A549 (cell line): ENCODE data around the gene DAZAP1.

Source experiments
- CHD2 ChIP-seq: fragments of 150-350 bp; IDR thresholded peaks from 2 replicates; pipeline ENCODE4 v1.6.1; 2014; ENCODE audit warnings: low read length; ENCODE audit not compliant: partially characterized antibody
- EHMT2 ChIP-seq: fragments of 200-600 bp; sonication (generic); IDR thresholded peaks from 2 replicates; pipeline ENCODE4 v1.6.1; 2016; ENCODE audit warnings: antibody characterized with exemption, low read depth, mild to moderate bottlenecking, moderate library complexity
- JUN ChIP-seq, 2 experiments: fragments of >200 bp; sonication (Bioruptor Twin); formaldehyde crosslinking; IDR thresholded peaks; 2 replicates in 1 of 2; 3 replicates in 1 of 2; pipeline ENCODE4 v1.6.1; 2016 to 2017
- MAFK ChIP-seq: fragments of 450-650 bp; IDR thresholded peaks from 2 replicates; pipeline ENCODE4 v1.6.1; 2014; ENCODE audit not compliant: partially characterized antibody
- NFE2L2 ChIP-seq: fragments of 150-350 bp; conservative IDR thresholded peaks from 2 replicates; pipeline ENCODE4 v1.6.1; 2014; ENCODE audit warnings: low read length
- POLR2A ChIP-seq: IDR thresholded peaks from 2 replicates; pipeline ENCODE4 v1.6.1; 2012; ENCODE audit warnings: mild to moderate bottlenecking, low read length
- RAD21 ChIP-seq, 2 experiments: fragments of >200 bp in 1 of 2; sonication (Bioruptor Twin) in 1 of 2; formaldehyde crosslinking in 1 of 2; IDR thresholded peaks in 1 of 2; conservative IDR thresholded peaks in 1 of 2; 2 replicates in 1 of 2; 3 replicates in 1 of 2; pipeline ENCODE4 v1.6.1; 2012 to 2018; ENCODE audit warnings: inconsistent platforms in 1 of 2
- SMC3 ChIP-seq: fragments of >200 bp; sonication (Bioruptor Twin); formaldehyde crosslinking; IDR thresholded peaks from 3 replicates; pipeline ENCODE4 v1.6.1; 2018; ENCODE audit warnings: inconsistent platforms
- USF2 ChIP-seq: fragments of 450-650 bp; IDR thresholded peaks from 2 replicates; pipeline ENCODE4 v1.6.1; 2014; ENCODE audit warnings: antibody characterized with exemption
- TF ChIP-seq, protein P1 (sequence below): fragments of >200 bp; sonication (Bioruptor Twin); formaldehyde crosslinking; IDR thresholded peaks from 3 replicates; pipeline ENCODE4 v1.5.1; 2016
- TF ChIP-seq, protein P2 (sequence below): IDR thresholded peaks from 2 replicates; pipeline ENCODE4 v1.6.1; 2012

DNA sequence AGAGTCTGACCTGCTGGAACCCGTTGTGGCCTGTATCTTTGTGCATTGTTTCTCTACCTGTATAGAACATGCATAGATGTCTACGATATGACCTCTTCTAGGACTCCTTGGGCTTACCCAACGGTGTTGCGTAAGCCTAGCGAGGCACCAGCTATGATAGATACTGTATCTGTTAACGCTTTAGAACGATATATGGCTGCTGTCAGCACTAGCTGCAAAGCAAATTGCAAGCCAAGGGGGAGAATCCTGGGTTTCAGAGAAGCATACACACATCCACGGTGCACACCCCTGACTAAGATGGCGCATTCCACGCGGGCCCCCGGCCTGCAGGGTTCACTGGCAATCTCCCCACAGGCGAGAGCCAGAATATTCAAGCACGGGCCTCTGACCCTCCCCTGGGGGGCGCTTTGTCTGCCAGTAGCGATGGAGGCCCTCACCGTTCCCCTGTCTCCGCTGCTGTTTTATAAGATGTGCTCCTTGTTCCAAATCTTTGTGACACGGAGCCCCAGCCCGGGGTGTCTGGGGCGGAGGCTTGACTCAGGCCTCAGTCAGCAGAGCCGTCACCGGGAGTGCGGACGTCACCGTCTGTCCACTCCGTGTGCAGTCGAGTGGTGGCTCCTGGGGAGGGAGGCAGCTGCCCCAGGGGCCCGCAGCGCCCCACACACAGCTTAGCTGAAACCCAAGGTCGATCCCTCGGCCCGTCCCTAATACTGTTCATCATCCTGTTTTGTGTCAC, 17.9 kb downstream of the DAZAP1 start:
- TF ChIP-seq, protein P1, sequence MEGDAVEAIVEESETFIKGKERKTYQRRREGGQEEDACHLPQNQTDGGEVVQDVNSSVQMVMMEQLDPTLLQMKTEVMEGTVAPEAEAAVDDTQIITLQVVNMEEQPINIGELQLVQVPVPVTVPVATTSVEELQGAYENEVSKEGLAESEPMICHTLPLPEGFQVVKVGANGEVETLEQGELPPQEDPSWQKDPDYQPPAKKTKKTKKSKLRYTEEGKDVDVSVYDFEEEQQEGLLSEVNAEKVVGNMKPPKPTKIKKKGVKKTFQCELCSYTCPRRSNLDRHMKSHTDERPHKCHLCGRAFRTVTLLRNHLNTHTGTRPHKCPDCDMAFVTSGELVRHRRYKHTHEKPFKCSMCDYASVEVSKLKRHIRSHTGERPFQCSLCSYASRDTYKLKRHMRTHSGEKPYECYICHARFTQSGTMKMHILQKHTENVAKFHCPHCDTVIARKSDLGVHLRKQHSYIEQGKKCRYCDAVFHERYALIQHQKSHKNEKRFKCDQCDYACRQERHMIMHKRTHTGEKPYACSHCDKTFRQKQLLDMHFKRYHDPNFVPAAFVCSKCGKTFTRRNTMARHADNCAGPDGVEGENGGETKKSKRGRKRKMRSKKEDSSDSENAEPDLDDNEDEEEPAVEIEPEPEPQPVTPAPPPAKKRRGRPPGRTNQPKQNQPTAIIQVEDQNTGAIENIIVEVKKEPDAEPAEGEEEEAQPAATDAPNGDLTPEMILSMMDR, result no peak
- TF ChIP-seq CHD2 (no peak), USF2 (no peak), JUN (IDR thresholded peaks at IDR 0.05) (no peak), SMC3 (no peak), POLR2A (no peak), MAFK (no peak), NFE2L2 (no peak), RAD21 (conservative IDR thresholded peaks at IDR 0.05 in 1 of 2, IDR thresholded peaks at IDR 0.05 in 1 of 2) (no peak), EHMT2 (no peak)
- TF ChIP-seq, protein P2, sequence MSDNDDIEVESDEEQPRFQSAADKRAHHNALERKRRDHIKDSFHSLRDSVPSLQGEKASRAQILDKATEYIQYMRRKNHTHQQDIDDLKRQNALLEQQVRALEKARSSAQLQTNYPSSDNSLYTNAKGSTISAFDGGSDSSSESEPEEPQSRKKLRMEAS, result no peak
